GM18526 (cell line): ENCODE measurements around the gene ANXA4.

ENCODE experiments used
- POLR2A ChIP-seq: IDR thresholded peaks from 3 replicates; pipeline ENCODE4 v1.6.1; 2011; ENCODE audit not compliant: insufficient read length; ENCODE audit errors: extremely low read depth

ANXA4 gene

DNA sequence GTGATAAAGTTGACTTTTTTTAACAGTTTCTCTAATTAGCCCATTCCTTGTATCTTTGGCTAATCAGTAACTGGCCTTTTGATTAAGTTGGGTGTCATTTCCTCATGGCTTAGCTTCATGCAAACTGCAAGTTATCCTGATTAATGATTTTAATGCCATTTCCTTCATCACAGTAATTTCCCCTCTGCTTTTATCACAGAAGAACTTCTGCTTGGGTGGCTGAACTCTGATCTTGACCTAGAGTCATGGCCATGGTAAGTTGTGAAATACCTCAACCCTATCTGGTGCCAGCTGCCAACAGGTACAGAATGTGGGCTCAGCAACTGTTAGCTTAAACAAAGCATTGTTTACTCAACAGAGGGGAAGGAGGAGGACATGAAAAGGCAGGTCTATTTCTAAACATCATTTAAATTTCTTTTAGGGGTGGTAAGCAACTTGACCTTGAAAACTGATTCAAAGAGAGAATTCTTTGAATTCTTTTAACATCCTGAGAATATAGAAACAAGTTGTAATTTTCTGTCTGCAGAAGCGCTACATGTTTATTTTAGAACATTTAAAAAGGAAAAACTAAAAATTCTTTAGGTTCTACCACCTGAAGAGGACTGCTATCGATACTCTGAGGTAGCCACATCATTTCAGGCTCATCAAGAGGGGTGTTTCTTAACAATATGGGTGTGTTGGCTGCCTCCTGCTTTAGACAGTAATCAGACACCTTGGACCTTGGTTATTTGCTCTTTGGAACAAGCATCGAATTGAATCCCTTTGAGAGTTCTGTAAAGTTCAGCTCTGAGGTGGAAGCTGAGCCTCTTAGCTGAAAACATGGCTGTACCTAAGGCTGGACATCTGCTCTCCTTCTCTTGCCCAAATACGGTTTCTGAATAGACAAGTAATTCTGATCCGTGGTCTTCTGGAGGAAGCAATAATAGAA lies 39.7 kb downstream of the ANXA4 start:
- TF ChIP-seq POLR2A: no peak

DNA sequence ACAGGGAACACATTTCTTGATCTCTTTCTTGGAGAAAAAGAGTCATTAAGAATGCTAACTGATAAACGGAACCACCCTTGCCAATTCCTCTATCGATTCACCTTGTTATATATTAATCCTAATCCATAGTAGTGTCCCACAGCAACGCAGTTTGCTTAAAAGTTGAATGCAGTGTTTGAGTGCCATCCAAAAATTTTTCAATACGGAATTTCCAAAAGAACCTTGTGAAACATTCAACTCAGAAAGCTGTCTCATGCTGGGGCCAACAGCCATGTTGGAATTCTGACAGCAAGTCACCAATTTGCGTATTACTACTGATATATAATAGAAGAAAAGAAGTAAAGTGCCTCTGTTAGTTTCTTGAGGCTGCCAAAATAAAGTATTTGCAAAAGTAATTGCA lies 42.3 kb downstream of the ANXA4 start:
- no peak for TF ChIP-seq POLR2A

DNA sequence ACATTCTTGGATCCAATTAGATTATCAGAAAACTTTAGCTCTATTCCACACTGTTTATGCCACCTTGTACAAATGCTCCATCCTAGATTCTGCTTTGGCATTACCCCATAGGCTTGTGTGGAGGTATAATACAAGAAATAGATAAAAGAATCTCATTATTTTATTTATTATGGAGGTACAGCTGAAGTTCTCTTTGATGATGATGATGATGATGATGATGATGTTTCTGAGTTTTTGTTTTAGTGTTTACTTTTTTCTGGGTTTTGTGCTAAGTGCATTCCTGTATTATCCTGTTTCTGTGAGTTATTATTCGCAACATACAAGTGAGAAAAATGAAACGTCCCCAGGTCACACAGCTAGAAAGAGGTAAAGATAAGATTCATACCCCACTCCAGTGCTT lies 43.4 kb downstream of the ANXA4 start:
- TF ChIP-seq POLR2A: no peak

DNA sequence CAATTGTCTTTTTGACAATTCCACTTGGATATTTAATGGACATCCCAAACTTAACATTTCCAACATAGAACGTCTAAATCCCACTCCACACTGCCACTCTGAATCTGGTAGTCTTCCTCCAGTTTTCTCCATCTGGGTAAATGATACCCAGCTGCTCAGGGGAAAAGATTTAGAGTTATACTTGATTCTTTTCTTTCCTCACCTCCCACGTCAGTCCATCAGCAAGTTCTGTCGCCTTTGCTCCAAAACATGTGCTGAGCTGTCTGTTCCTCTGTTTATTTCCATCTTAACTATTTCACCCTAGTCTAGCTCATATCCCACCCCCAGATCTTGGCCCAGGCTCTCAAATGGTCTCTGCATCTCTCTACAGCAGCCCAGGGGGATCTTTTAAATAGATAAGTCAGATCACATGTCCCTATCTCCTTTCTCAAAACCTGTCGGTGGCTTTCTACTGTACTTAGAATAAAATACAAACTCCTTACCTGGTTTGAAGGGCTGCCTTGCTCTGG lies 44.2 kb downstream of the ANXA4 start:
- no peak for TF ChIP-seq POLR2A

DNA sequence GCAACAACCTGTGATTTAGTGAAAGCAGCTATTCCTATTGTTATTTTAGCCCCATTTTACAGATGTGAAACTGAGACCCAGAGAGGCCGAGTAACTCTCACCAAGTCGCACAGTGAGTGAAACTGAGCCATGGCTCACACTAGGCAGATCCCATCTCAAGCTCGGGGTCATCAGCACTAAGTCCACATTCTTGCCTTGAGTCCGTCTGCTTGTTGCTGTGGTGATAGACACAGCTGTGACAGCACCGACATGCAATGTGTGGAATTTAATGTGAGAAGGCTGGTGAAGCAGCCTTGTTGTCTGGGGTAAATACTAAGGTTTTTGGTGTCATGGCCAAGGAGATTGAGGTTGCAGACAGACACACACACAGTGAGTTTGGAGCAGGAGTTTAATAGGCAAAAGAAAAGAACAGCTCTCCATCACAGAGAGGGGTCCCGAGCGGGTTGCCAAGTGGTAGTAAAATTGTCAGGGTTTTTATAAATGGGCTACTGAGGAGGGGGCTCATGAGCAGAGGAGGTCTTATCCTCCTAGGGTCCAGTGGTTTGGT lies 47.3 kb downstream of the ANXA4 start:
- TF ChIP-seq POLR2A: no peak

DNA sequence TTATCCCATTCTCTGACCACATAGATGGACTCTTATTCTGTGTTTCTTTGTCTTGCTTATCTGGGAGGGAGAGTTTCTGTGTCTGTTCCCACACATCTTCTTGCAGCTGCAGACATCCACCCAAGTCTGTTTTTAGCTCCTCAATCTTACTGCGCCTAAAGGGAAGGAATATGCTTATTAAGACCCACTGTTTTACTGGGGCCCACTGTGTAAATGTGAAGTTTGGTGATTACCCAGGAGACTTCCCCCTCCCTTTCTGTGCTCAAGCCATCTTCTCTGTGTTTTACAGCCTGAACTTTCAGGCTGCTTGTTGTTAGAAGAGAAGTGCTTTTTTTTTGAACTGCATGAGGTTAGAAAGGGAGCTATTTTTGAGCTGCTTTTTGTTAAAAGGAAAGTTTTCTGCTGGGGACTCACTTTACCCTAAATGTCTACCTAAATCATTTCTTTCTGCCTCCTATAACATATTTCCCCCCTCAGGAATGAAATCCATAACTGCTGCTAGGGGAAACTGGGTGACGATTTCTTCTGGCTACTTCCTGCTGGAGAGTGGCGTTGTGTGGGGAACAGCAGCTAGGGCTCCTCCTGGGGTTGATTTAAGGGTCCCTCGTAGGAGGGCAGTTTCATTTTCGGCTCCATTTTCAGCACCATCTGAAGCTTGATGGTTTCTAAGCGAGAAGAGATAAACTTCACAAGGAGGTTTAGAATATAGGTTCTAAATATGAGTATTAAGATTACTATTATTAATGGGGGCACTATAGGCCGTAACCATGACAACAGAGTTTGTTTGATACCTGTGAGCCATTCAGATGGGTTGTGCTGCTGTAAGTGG lies 48.1 kb downstream of the ANXA4 start:
- no peak for TF ChIP-seq POLR2A

DNA sequence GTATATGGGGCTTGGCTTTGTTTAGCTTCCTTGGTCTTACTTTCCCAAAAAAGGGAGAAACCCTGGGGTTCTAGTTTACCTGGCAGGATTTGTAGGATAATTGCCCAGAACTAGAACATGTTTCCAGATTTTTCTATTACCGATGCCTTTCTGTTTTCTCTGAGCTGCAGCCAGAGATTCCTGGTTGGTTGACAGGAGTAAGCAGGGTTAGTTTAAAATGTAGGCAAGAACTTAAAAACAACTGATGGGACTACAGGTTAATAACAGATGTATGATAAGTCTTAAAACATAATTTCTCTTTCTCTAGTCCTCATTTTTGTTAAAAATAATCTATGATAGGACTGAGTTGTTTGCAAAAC lies 48.6 kb downstream of the ANXA4 start:
- TF ChIP-seq POLR2A: no peak

DNA sequence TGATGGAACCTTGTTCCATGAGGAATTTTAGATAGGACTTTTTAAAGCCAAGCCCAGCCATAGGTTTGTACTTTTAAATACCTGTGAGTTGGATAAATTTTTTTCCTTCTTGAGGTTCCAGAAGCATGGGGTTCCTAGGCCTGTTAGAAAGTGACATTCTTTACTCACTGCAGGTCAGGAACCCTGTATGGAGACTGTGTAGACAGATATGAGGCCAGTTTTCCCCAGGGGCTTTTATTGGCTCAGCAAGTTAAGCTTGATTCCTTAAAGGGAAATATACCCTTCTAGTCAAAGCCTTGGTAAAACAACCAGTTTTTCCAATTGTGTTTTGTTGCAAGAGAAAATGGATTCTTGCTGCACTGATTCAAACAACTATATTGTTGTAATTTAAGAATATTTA lies 49.1 kb downstream of the ANXA4 start:
- TF ChIP-seq POLR2A: no peak

DNA sequence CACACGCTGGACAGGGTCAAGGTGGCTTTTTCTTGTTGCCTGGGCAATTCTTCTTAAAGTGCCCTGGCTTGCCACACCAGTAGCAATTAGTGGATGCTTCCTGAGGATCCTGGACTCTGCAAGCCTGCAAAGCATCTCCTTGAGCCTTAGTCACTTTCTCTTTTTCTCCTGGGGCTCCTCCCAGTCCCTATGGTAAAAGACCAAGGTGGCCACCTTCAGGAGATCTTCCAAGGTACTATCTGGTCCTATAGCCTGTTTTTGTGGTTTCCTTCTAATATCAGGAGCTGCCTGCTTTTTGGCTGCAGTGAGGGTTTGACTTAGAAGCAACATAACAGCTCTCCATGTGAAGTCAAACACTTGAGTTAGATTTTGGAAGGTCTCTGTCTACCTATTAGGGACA lies 54.2 kb downstream of the ANXA4 start:
- no peak for TF ChIP-seq POLR2A

DNA sequence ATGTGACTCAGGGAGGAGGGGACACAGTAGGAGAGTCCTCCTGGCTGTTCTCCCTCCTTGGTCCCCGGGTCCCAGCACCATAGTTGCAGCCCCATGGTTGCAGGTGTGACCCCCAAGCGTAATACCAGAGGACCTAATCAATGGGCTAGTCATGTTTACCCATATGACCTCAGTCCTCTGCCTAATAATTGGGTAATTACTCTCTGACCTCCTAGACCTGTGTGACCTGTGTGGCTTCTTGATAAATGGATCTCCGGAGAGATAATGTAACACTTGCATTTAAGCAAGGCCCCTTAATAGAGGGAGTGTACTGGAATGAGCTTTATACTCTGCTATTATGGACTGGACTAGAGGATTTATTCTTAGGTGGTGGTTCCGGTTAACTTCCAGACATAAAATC lies 55.3 kb downstream of the ANXA4 start:
- no peak for TF ChIP-seq POLR2A

DNA sequence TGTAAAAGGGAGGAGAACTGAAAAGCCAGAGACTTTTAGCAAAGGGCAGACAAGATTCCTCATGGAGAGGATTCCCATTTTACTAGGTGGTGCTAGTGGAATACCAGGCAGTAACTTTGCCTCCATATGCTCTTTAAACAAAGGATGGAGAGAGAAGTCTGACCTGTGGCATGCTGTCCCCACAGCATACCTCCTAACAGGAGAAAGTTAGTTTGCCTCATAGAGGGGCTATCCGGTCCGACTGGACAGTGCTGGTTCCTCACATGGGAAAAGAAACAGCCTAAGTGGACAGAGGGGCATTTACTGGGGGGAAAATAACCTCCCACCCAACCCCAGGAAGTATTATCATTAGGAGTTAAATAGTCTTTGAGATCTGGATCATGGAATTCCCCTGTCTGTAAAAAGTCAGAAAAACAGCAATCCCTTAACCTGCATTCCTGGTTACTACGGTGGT lies 55.9 kb downstream of the ANXA4 start:
- TF ChIP-seq POLR2A: no peak

DNA sequence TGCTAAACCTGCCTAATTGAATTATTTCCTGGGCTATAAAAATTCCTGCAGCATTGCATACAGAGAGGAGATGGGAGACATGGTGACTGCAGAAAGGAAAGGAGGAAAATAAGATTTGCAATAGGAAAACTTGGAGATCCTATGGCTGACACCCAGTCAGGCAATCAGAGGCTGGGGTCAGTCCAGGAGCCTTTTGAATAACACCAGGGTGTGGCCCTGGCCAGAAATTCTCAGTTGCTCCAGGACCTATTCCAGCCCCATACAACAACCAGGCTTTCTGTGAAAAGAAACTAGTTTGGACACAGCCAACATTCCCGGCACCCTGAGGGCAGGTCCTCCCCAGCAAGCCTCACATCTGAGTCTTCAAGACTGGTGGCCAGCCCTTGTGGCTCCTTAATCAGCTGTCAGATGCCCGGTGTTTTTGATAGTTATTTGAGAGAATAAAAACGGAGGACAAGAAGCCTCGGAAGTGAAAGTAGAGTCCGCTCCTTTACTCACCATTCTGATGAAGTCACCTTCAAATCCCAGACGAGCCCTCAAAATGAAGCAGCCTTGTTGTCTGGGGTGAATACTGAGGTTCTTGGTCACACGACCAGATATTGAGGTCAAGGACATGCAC lies 56.5 kb downstream of the ANXA4 start:
- no peak for TF ChIP-seq POLR2A

DNA sequence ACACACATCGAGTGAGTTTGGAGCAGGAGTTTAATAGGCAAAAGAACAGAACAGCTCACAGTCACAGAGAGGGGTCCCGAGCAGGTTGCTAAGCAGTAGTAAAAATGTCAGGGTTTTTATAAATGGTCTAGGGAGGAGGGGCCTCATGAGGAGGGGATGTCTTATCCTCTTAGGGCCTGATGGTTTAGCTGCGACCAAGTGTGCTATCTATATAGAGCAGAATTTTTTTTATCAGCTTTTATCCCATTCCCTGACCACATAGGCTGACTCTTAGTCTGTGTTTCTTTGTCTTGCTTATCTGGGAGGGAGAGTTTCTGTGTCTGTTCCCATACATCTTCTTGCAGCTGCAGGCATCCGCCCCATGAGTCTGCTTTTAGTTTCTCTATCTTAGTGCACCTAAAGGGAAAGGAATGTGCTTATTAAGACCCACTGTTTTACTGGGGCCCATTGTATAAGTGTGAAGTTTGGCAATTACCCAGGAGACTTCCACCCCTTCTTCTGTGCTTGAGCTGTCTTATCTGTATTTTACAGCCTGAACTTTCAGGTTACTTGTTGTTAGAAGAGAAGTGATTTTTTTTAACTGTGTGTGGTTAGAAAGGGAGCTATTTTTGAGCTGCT lies 57.1 kb downstream of the ANXA4 start:
- no peak for TF ChIP-seq POLR2A

DNA sequence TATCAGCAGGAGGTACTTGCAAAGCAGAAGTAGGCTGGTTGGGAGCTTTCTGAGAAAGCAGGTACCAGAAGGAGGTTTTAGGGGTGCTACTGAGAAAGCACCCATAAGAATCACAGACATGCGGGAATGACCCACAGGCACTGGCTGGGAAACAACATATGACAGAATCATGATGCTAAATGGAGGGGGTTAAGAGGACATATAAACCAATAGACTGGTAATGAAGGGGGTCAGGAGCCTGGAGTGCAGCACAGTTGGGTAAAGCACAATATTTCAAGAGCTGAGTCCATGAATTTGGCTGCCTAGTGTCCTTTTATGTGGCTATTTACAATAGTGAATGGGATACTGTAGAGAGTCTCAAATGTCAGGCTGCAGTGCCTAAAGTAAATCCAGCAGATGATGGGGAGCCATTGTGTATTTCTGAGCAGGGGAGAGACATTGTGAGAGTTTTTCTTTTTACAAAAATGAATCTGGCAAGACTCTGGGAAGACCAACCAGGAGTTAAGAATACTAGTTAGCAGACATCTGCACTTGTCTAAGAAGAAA lies 59.9 kb downstream of the ANXA4 start:
- no peak for TF ChIP-seq POLR2A
